ENCODE data around the gene CELA2A.
"Not testable (repeated sequence)": the region's sequence is repeated elsewhere in the genome, so short reads cannot be mapped to it uniquely, and the experiment has no call there.

Gene CELA2A

GRCh38 chr1:15483971-15484370 lies 27.4 kb downstream of the CELA2A start:
- no peak for ATAC-seq
- TF ChIP-seq, protein P1, sequence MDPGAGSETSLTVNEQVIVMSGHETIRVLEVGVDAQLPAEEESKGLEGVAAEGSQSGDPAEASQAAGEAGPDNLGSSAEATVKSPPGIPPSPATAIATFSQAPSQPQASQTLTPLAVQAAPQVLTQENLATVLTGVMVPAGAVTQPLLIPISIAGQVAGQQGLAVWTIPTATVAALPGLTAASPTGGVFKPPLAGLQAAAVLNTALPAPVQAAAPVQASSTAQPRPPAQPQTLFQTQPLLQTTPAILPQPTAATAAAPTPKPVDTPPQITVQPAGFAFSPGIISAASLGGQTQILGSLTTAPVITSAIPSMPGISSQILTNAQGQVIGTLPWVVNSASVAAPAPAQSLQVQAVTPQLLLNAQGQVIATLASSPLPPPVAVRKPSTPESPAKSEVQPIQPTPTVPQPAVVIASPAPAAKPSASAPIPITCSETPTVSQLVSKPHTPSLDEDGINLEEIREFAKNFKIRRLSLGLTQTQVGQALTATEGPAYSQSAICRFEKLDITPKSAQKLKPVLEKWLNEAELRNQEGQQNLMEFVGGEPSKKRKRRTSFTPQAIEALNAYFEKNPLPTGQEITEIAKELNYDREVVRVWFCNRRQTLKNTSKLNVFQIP (CRISPR knock-in tag; IDR thresholded peaks at IDR 0.05; ENCODE audit: borderline replicate concordance, low read depth), result no peak
- TF ChIP-seq ISL1 (CRISPR knock-in tag; IDR thresholded peaks at IDR 0.05) (no peak), ZNF565 (CRISPR knock-in tag; conservative IDR thresholded peaks at IDR 0.05; ENCODE audit: low read depth) (no peak)

- not testable (repeated sequence) for ATAC-seq
Observed at GRCh38 chr1:15484443-15484842, 27.9 kb downstream of the CELA2A start.

DNA sequence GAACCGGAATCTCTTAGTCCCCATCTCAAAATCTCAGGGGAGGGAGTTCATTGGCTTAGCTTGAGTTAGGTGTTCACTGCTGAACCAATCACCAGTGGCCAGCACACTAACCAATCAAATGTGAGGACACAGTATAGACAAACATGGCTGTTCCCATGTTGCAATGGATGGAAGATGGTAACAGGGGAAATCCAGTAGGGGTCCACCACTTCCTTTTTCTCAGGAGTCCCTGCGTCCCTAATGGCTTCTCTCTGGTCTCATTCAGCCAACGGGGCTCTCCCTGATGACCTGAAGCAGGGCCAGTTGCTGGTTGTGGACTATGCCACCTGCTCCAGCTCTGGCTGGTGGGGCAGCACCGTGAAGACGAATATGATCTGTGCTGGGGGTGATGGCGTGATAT lies 29.1 kb downstream of the CELA2A start:
- no peak for ATAC-seq
- TF ChIP-seq, protein P2, sequence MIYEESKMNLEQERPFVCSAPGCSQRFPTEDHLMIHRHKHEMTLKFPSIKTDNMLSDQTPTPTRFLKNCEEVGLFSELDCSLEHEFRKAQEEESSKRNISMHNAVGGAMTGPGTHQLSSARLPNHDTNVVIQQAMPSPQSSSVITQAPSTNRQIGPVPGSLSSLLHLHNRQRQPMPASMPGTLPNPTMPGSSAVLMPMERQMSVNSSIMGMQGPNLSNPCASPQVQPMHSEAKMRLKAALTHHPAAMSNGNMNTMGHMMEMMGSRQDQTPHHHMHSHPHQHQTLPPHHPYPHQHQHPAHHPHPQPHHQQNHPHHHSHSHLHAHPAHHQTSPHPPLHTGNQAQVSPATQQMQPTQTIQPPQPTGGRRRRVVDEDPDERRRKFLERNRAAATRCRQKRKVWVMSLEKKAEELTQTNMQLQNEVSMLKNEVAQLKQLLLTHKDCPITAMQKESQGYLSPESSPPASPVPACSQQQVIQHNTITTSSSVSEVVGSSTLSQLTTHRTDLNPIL (CRISPR knock-in tag; IDR thresholded peaks at IDR 0.05; ENCODE audit: low read depth), result no peak
- TF ChIP-seq, protein P1 (CRISPR knock-in tag; IDR thresholded peaks at IDR 0.05; ENCODE audit: borderline replicate concordance, low read depth), result no peak
- no peak for TF ChIP-seq OSR1 (CRISPR knock-in tag; IDR thresholded peaks at IDR 0.05)
- TF ChIP-seq ZFP30 (CRISPR knock-in tag; IDR thresholded peaks at IDR 0.05), result no peak
- TF ChIP-seq ZNF70 (CRISPR knock-in tag; IDR thresholded peaks at IDR 0.05), result no peak

DNA sequence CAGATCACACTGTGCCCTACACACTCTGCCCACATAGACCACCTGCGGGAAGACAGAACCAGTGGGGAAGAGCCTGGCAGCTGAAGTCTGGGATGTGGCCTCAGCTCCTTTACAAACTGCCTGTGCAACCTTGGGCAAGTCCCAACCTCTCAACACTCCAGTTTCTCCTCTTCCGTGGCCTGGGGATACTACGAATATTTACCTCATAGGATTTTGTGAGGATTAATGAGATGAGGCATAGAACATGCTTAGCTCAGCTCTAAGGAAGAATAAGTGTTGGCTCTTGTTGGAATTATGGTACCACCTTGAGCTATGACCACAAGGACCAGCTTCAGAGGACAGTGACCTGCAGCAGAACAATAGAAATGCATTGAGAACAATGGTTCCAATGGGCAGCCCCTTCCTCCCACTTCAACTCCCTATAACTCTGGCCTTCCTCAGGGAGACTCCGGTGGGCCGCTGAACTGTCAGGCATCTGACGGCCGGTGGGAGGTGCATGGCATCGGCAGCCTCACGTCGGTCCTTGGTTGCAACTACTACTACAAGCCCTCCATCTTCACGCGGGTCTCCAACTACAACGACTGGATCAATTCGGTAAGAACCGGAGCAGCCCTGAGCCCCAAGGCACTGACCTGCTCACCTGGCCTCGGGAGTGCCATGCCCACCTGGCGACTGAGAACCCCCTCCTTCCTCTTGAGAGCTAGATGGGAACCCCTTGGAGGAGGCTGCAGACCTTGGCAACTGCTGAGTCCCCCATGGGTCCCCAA lies 30.5 kb downstream of the CELA2A start:
- ATAC-seq, result not testable (repeated sequence)

- TF ChIP-seq GLIS3 (CRISPR knock-in tag; IDR thresholded peaks at IDR 0.05) (no peak), ESRRG (CRISPR knock-in tag; IDR thresholded peaks at IDR 0.05) (no peak), SNAI2 (CRISPR knock-in tag; IDR thresholded peaks at IDR 0.05) (no peak)
- TF ChIP-seq, protein P1 (CRISPR knock-in tag; IDR thresholded peaks at IDR 0.05; ENCODE audit: borderline replicate concordance, low read depth), result no peak
- ATAC-seq, result no peak
Observed at GRCh38 chr1:15488371-15488770, 31.8 kb downstream of the CELA2A start.

DNA sequence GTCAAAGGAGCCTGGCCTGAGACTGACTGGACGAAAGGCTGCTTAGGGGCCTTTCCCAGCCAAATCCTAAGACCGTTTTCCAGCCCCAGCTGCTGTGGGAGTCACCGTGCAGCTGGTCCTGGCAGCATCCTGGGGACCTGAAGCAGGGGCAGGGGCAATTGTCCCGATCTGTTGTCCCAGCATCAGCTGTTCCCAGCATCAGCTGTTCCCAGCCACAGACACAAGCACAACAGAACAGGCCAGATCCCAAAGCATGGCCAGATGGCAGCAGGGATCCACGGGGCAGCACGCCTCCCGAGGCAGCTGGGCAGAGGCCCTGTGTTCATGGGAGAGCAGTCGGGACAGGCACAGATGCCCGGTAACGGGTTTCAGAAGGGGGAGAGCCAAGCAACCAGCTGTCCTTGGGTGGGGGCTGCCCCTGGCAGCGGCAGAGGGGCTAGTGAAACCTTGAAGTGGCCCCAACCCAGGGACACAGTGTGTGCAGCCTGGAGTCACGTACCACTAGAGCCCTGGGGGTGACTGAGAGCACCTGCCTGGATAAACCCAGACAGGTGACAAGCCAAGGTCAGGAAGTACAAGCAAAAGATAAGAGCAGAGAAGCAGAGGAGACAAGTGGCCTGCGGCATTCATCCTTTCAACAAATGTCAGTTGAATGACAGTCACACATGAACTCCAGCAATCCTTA lies 32.7 kb downstream of the CELA2A start:
- no peak; the same call in 1 of the 3 replicates for ATAC-seq
- TF ChIP-seq ARNTL (CRISPR knock-in tag; IDR thresholded peaks at IDR 0.05; ENCODE audit: borderline replicate concordance, low read depth) (no peak), ESRRG (CRISPR knock-in tag; IDR thresholded peaks at IDR 0.05) (no peak), ZFP30 (CRISPR knock-in tag; IDR thresholded peaks at IDR 0.05) (no peak), ZNF565 (CRISPR knock-in tag; conservative IDR thresholded peaks at IDR 0.05; ENCODE audit: low read depth) (no peak)

- not testable (repeated sequence) for ATAC-seq
Observed at GRCh38 chr1:15491010-15491409, 34.5 kb downstream of the CELA2A start.

DNA sequence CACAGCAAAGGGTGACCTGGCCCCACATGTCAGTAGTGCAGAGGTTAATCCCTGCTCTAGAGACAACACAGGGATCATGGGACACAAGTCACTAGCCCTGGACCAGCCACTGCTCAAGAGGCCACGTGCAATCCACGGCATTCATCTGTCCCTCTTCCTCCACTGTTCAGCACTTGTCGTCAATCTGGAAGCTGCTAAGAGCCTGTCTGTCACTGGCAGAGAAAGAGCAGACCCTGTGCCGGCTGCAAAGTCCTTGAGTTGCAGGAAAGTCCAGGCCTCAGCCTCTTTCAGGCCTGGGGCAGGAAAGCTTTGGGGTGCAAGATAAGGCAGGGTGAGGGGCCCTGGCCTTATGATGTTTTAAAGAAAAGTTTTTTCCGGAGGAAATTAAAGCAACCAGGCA lies 36.1 kb downstream of the CELA2A start:
- no peak for ATAC-seq
- TF ChIP-seq ISL1 (CRISPR knock-in tag; IDR thresholded peaks at IDR 0.05) (no peak), RARB (CRISPR knock-in tag; IDR thresholded peaks at IDR 0.05) (no peak), CSDC2 (CRISPR knock-in tag; IDR thresholded peaks at IDR 0.05) (no peak), ZFP30 (CRISPR knock-in tag; IDR thresholded peaks at IDR 0.05) (no peak), ZNF8 (CRISPR knock-in tag; IDR thresholded peaks at IDR 0.05) (no peak), ZNF565 (CRISPR knock-in tag; conservative IDR thresholded peaks at IDR 0.05; ENCODE audit: low read depth) (no peak), GLIS3 (CRISPR knock-in tag; IDR thresholded peaks at IDR 0.05) (no peak), ZC3H10 (CRISPR knock-in tag; IDR thresholded peaks at IDR 0.05) (no peak)
- TF ChIP-seq, protein P2 (CRISPR knock-in tag; IDR thresholded peaks at IDR 0.05; ENCODE audit: low read depth), result no peak
- TF ChIP-seq, protein P3, sequence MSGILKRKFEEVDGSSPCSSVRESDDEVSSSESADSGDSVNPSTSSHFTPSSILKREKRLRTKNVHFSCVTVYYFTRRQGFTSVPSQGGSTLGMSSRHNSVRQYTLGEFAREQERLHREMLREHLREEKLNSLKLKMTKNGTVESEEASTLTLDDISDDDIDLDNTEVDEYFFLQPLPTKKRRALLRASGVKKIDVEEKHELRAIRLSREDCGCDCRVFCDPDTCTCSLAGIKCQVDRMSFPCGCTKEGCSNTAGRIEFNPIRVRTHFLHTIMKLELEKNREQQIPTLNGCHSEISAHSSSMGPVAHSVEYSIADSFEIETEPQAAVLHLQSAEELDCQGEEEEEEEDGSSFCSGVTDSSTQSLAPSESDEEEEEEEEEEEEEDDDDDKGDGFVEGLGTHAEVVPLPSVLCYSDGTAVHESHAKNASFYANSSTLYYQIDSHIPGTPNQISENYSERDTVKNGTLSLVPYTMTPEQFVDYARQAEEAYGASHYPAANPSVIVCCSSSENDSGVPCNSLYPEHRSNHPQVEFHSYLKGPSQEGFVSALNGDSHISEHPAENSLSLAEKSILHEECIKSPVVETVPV (CRISPR knock-in tag; IDR thresholded peaks at IDR 0.05), result no peak
